Activated naive CD8-positive, alpha-beta T cell treated with anti-CD3 and anti-CD28 coated beads, Interleukin-2, amount 50 U/mL, for 24 hours (primary cell): ENCODE measurements around the gene PRIM1.
A peak's percentile ranks its signal among the peaks of the same experiment; 100 is the strongest.
"Not testable (repeated sequence)": the region's sequence is repeated elsewhere in the genome, so short reads cannot be mapped to it uniquely, and the experiment has no call there.

ENCODE experiments used
- ATAC-seq: fragments of 150-1000 bp; cut with Tn5 transposase; one replicate; pipeline ENCODE4 v1.10.0; 2021
- DNase-seq: peaks from one replicate; pipeline ENCODE4 v3.0.0; 2021
- H3K27ac Mint-ChIP-seq: one replicate; pipeline ENCODE4 v1.8.0; 2021; ENCODE audit warnings: mild to moderate bottlenecking, mixed read lengths
- H3K27me3 Mint-ChIP-seq: one replicate; pipeline ENCODE4 v1.8.0; 2021; ENCODE audit warnings: mixed read lengths
- H3K36me3 Mint-ChIP-seq: one replicate; pipeline ENCODE4 v1.8.0; 2021; ENCODE audit warnings: low read depth, mixed read lengths
- H3K4me1 Mint-ChIP-seq: one replicate; pipeline ENCODE4 v1.8.0; 2021; ENCODE audit warnings: mixed read lengths
- H3K4me3 Mint-ChIP-seq: one replicate; pipeline ENCODE4 v1.8.0; 2021; ENCODE audit warnings: mild to moderate bottlenecking, moderate library complexity, mixed read lengths
- H3K9me3 Mint-ChIP-seq: one replicate; pipeline ENCODE4 v1.8.0; 2021; ENCODE audit warnings: mixed read lengths

Gene PRIM1

DNA sequence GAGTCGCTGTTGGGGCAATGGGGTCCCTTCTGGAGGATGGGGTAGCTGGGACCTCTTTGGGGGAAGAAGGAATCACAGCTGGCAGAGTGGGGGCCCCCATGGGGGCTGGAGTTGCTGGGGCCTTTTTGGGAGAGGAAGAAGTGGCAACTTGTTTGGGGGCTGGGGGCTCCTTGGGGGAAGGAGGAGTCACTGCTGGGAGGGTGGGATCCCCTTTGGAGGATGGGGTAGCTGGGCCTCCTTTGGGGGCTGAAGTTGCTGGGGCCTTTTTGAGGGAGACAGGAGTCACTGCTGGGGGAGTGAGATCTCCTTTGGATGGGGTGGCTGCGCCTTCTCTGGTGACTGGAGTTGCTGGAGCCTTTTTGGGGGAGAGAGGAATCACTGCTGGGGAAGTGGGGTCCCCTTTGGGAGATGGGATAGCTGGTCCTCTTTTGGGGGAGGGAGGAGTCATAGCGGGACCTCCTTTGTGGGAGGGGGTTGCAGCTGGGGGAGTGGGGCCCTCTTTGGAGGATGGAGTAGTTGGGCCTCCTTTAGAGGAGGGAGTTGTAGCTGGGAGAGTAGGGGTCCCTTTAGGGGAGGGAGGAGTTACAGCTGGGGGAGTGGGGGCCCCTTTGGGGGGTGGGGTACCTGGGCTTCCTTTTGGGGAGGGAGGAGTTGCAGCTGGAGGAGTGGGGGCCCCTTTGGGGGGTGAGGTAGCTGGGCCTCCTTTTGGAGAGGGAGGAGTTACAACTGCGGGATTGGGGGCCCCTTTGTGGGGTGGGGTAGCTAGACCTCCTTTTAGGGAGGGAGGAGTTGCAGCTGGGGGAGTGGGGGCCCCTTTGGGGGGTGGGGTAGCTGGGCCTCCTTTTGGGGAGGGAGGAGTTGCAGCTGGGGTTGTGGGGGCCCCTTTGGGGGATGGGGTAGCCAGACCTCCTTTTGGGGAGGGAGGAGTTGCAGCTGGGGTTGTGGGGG lies 34.9 kb downstream of the PRIM1 start:
- Mint-ChIP-seq H3K27me3 (no peaks in the 10 kb centered on the region), H3K4me1 (peaks cover 61% of the 10 kb centered on the region), H3K36me3 (peaks cover 80% of the 10 kb centered on the region), H3K27ac (peak overlapping the region; percentile 64), H3K9me3 (no peaks in the 10 kb centered on the region), H3K4me3 (peak overlapping the region; percentile 37)
- ATAC-seq (no peak), DNase-seq (no peak)

DNA sequence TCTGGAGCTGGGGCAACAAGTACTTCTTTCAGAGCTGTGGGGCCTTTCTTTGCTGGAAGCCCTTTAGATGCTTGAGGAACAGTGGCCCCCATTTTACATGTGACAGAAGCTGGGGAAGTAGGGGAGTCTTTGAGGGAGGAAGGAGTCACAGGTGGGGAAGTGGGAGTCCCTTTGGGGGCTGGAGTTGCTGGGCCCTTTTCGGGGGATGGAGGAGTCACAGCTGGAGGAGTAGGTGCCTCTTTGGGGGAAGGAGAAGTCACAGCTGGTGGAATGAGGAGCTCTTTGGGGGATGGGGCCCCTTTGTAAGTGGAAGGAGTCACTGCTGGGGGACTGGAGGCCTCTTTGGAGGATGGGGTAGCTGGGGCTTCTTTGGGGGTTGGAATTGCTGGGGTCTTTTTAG lies 35.7 kb downstream of the PRIM1 start:
- Mint-ChIP-seq H3K4me1 (peaks cover 53% of the 10 kb centered on the region), H3K36me3 (peaks cover 77% of the 10 kb centered on the region), H3K27ac (peak overlapping the region; percentile 84), H3K9me3 (no peaks in the 10 kb centered on the region), H3K27me3 (no peaks in the 10 kb centered on the region), H3K4me3 (no peak overlapping the region)
- no peak for DNase-seq
- no peak for ATAC-seq

DNA sequence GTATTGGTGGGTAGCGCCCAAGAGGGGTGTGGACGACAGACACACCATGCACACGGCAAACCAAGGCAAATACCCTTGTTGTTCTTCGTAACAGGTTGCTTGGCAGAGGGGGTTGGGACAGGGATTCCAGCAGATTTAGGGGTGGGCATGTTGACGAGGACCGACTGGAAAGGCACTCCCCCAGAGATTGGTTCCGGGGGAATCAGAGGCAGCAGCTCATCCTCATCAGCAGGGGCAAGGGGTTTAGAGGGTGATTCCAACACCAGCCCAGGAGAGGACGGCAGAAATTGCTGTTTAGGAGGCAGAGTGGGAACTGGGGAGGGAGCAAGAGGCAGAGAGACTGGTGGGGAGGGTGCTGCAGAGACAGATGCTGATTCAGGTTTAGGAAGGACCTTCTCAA lies 36.3 kb downstream of the PRIM1 start:
- DNase-seq (no peak), ATAC-seq (no peak)
- Mint-ChIP-seq H3K27me3 (no peaks in the 10 kb centered on the region), H3K36me3 (peaks cover 77% of the 10 kb centered on the region), H3K4me3 (no peak overlapping the region), H3K9me3 (no peaks in the 10 kb centered on the region), H3K27ac (peak overlapping the region; percentile 84), H3K4me1 (peaks cover 47% of the 10 kb centered on the region)

DNA sequence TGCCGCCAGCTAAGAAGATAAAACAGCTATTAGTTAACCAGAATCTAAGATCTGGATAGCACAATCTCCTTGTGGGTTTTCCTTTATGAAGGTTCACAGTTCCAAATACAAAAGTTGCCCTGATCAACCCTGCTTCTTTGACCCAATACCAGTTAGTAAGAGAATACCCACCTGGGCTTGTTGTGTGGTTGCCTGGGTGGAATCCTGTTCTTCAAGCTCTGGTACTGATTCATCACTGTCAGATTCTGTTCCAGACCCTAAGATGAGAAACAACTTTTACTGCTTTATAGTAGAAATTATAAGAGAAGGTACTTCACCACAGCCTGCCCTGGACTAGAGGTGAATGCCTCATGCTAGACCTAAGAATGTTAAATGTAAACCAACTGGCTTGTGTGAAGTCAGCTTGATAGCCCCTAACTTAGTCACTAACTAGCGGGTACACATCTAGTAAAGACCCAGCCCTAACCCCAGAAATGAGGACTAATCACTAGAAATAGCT lies 37.6 kb downstream of the PRIM1 start:
- peak overlapping the region; percentile 84 for H3K27ac Mint-ChIP-seq

DNA sequence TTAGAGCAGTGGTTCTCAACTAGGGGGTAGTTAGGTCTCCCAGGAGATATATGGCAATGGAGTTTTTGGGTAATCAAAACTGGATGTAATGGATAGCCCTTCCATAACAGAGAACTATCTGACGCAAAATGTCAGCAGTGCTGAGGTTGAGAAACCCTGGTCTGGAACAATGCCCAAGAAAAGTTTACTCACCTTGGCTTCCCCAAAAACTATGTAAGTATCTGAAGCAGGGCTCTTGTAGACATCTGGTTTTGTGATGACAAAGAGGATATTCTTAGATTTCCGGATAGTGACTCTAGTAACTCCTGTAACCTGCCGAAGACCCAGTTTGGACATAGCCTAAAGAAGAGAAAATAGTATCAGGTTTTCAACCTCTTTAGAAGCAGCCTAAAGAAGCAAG lies 38.8 kb downstream of the PRIM1 start:
- Mint-ChIP-seq H3K36me3 (peaks cover 55% of the 10 kb centered on the region), H3K9me3 (no peaks in the 10 kb centered on the region), H3K4me1 (peaks cover 24% of the 10 kb centered on the region), H3K27ac (peak overlapping the region; percentile 39), H3K27me3 (no peaks in the 10 kb centered on the region), H3K4me3 (no peak overlapping the region)
- no peak for ATAC-seq
- DNase-seq: no peak

More for the DNA sequence above, 37.6 kb downstream of the PRIM1 start:
- no peak for ATAC-seq
- H3K36me3 Mint-ChIP-seq: peaks cover 64% of the 10 kb centered on the region
- peaks cover 33% of the 10 kb centered on the region for H3K4me1 Mint-ChIP-seq
- no peaks in the 10 kb centered on the region for H3K27me3 Mint-ChIP-seq
- DNase-seq: no peak
- no peak overlapping the region for H3K4me3 Mint-ChIP-seq
- no peaks in the 10 kb centered on the region for H3K9me3 Mint-ChIP-seq

DNA sequence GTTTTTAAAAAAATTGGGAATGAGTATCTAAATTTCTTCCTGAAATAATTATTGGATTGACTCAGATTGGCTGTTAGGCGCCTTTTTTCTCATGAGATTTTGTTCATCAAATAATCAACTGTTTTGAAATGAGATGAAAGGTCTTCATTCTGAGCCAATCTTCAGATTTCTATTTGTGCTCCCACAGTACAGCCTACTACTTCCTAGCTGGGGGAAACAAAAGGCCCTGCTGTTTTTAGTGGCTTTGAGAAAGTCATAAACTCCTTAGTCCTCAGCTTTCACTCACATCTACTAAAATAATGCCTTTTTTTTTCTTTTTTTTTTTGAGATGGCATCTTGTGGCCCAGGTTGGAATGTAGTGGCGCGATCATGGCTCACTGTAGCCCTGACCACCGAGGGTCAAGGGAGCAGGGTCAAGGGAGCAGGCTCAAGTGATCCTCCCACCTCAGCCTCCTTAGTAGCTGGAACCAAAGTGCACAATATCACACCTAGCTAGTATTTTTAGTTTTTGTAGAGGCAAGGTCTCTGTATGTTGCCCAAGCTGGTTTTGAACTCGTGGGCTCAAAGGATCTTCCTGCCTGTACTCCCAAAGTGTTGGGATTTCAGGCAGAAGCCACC lies 42.3 kb downstream of the PRIM1 start:
- no peak overlapping the region for H3K4me3 Mint-ChIP-seq
- no peak overlapping the region for H3K27ac Mint-ChIP-seq
- H3K9me3 Mint-ChIP-seq: no peaks in the 10 kb centered on the region
- no peaks in the 10 kb centered on the region for H3K27me3 Mint-ChIP-seq
- no peak for DNase-seq
- no peak for ATAC-seq
- peaks cover 4% of the 10 kb centered on the region for H3K4me1 Mint-ChIP-seq
- H3K36me3 Mint-ChIP-seq: peaks cover 37% of the 10 kb centered on the region

DNA sequence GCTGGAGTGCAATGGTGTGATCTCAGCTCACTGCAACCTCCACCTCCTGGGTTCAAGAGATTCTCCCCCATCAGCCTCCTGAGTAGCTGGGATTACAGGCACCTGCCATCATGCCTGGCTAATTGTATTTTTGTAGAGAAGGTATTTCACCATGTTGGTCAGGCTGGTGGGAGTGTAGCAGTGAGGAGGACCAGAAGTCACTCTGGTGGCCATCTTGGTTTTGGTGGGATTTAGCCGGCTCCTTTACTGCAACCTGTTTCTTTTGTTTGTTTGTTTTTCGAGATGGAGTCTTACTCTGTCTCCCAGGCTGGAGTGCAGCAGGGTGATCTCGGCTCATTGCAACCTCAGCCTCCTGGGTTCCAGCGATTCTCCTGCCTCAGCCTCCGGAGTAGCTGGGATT lies 47.6 kb downstream of the PRIM1 start:
- H3K9me3 Mint-ChIP-seq, H3K27me3 Mint-ChIP-seq, H3K36me3 Mint-ChIP-seq, H3K4me1 Mint-ChIP-seq, ATAC-seq, H3K27ac Mint-ChIP-seq, DNase-seq, H3K4me3 Mint-ChIP-seq: not testable (repeated sequence)

DNA sequence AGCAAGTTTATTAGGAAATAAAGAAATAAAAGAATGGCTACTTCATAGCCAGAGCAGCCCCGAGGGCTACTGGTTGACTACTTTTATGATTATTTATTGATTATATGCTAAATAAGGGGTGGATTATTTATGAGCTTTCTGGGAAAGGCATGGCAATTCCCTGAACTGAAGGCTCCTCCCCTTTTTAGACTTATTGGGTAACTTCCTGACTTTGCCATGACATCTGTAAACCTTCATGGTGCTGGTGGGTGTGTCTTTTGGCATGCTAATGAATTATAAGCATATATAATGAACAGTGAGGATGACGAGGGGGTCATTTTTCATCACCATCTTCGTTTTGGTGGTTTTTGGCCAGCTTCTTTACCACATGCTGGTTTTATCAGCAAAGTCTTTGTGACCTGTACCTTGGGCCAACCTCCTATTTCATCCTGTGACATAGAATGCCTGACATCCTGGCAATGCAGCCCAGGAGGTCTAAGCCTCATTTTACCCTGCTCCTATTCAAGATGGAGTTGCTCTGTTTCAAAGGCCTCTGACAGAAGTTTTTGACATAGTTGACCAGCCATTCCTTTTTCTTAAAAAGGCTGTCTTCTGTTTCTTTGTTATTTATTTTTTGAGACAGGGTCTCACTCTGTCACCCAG lies 53.0 kb downstream of the PRIM1 start:
- H3K27me3 Mint-ChIP-seq: no peaks in the 10 kb centered on the region
- H3K27ac Mint-ChIP-seq: no peak overlapping the region
- H3K4me1 Mint-ChIP-seq: peaks cover 3% of the 10 kb centered on the region
- no peaks in the 10 kb centered on the region for H3K9me3 Mint-ChIP-seq
- ATAC-seq (no peak), DNase-seq (no peak)
- no peak overlapping the region for H3K4me3 Mint-ChIP-seq
- no peaks in the 10 kb centered on the region for H3K36me3 Mint-ChIP-seq

DNA sequence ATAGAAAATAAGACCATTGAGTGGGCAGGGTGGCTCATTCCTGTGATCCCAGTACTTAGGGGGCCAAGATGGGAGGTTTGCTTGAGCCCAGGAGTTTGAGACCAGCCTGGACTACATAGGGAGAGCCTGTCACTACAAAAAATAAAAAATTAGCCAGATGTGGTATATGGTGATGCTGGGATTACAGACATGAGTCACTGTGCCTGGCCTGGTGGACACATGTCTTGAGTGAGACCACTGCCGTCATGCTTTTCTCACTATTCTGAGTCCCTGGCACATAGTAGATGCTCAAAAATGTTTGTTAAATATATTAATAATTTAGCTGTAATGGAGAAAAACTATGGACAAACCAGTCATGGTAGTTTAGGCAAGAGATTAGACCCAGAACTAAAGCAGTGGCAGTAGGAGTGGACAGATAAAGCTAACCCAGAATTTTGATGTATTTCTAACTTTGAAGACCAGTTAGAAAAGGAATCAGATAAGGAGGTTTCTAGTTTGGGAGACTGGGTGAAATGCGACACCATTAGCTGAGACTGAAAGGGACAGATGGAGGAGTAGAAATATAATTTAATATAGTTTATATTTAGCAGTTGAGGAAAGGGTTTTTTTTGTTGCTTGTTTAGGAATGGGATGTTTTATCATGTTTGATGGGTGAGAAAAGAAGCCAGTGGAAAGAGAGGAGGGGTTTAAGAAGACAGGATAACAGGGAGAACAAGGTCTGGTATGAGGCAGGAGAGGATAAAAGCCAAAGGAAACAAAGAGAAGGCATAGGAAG lies 56.6 kb downstream of the PRIM1 start:
- no peak overlapping the region for H3K27ac Mint-ChIP-seq
- ATAC-seq (no peak), DNase-seq (no peak)
- no peaks in the 10 kb centered on the region for H3K4me1 Mint-ChIP-seq
- no peak overlapping the region for H3K4me3 Mint-ChIP-seq
- no peaks in the 10 kb centered on the region for H3K9me3 Mint-ChIP-seq
- H3K36me3 Mint-ChIP-seq: no peaks in the 10 kb centered on the region
- no peaks in the 10 kb centered on the region for H3K27me3 Mint-ChIP-seq

DNA sequence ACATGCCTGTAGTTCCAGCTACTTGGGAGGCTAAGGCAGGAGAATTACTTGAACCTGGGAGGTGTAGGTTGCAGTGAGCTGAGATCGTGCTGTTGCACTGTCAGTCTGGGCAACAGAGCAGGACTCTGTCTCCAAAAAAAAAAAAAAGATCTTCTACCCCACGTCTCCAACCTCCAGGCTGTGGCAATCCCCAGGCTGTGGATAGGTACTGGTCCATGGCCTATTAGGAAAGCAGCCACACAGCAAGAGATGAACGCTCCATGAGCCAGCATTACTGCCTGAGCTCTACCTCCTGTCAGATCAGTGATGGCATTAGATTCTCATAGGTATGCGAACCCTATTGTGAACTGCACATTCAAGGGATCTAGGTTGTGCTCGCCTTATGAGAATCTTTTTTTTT lies 58.0 kb downstream of the PRIM1 start:
- Mint-ChIP-seq H3K4me3 (no peak overlapping the region), H3K27ac (no peak overlapping the region), H3K36me3 (no peaks in the 10 kb centered on the region), H3K4me1 (peaks cover 5% of the 10 kb centered on the region), H3K27me3 (no peaks in the 10 kb centered on the region), H3K9me3 (no peaks in the 10 kb centered on the region)
- DNase-seq (no peak), ATAC-seq (no peak)

DNA sequence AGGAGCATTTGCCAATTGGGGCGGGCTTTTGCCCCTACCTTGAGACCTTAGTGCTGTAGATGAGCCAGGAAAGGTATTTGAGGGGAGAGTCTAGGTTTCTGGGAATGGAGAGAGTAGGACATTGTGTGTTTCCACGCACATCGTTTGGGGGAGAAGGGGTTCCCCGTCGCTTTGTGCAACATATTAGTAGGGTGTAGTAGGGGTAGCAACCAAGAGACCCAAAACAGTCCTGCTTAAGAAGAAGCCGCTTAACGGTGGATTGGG lies 63.3 kb downstream of the PRIM1 start:
- Mint-ChIP-seq H3K27ac (peak overlapping the region; percentile 95), H3K36me3 (peaks cover 37% of the 10 kb centered on the region), H3K27me3 (peaks cover 2% of the 10 kb centered on the region), H3K4me3 (peak overlapping the region; percentile 99), H3K9me3 (no peaks in the 10 kb centered on the region), H3K4me1 (peaks cover 31% of the 10 kb centered on the region)
- ATAC-seq (no peak), DNase-seq (no peak)

DNA sequence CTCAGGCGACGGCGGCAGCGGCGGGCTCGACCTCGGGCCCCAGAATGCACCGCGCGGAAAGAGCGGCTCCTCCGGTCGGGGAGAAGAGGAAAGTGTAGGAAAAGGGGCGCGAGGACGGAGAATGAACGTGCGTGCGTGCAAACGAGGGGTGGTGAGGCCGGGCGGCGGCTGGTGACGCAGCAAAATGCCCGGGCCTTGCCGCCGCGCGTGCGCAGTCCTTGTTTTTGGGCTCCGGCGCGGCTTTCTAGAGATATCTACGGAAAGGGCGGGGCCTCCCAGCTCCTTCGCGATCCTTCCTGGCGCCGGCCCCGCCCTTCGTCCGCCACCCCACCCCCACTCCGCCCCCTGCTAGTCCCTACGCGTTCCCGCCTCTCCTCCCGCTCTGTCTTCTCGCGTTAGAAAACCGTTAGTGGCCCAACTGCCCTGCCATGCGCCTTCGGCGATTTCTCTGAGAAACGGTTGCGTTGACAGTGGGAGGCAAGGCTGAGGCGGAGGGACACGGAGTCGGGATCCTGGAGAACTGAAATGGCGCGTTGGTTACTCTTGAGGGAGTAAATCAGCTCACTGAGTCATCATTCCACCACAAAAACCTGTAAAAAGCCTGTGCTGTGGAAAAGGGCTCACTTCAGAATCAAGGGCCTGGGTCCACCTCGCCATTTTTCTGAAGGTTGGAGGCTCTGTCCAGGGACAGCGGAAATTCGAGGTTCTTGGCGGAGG lies 63.8 kb downstream of the PRIM1 start, which contains the start of gene PTGES3:
TSS of gene PTGES3 (minus strand) at position 156 of the 717 bp plus-strand sequence. CDS start 285 bp downstream, outside the sequence.
- peaks cover 34% of the 10 kb centered on the region for H3K4me1 Mint-ChIP-seq
- no peaks in the 10 kb centered on the region for H3K9me3 Mint-ChIP-seq
- peak within 1 kb of the TSS; percentile 95 for H3K27ac Mint-ChIP-seq

DNA sequence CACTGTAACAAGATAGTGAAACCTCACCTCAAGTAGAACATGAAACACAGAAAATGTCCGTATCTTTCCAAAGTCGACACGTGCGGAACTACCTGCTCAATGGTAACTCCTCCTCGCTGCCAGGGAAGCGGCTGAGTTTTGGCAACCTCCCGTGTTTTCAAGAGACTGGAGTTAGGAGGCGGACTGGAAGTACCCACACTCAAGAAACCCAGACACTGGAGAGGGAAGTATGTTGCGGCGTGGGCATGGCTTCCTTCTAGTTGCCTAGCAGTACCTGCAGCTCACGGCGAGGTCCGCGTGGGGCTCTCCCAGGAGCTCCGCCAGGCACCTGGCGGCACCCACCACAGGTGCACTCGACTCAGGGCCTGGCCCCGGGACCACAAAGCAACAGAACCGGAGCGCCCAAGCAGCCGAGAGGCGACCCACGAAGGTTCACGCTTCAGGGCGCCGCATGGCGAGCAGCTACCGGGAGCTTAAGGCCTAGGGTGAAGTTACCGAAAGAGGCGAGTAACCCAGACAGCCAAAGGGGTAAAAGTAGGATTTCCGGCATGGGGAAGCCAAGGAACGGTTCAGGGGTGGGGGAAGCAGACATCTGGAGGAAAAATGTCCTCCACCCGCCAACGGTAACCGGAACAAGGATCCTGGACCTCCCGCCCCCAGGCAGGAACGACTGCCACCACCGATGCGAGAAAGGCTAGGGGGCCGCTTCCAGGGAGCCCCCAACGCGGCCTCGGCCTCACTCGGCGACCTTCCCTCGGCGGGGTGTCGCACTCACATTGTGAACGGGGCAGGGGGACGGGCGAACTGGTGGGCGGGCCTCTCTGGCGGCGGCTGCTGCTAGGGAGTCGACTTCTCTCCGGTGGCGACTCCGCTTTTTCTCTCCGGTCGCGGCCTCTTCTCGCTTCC lies 64.6 kb downstream of the PRIM1 start:
- Mint-ChIP-seq H3K4me1 (peaks cover 41% of the 10 kb centered on the region), H3K36me3 (peaks cover 42% of the 10 kb centered on the region), H3K4me3 (peak overlapping the region; percentile 99), H3K9me3 (no peaks in the 10 kb centered on the region), H3K27me3 (peaks cover 2% of the 10 kb centered on the region), H3K27ac (peak overlapping the region; percentile 95)
- no peak for ATAC-seq
- DNase-seq: peak; percentile 51

More for the DNA sequence above, 63.8 kb downstream of the PRIM1 start, which contains the start of gene PTGES3:
- peaks cover 2% of the 10 kb centered on the region for H3K27me3 Mint-ChIP-seq
- peaks cover 37% of the 10 kb centered on the region for H3K36me3 Mint-ChIP-seq
- ATAC-seq (peak; percentile 82), DNase-seq (peak; percentile 99)
- peak within 1 kb of the TSS; percentile 99 for H3K4me3 Mint-ChIP-seq
